IMR-90 (cell line): ENCODE measurements around the gene ZNF765. TPM values are rescaled to one million over a fixed set of nuclear protein-coding genes. Genes with fewer than 3 reads are reported as not detected.

Source experiments
- ATAC-seq: fragments of 200-7000 bp; cut with Tn5 transposase; 2 replicates; pipeline ENCODE4 v1.9.1; 2020; ENCODE audit warnings: low read depth, mild to moderate bottlenecking, moderate library complexity
- BruUV-seq: library from RNA; stranded (reverse); fragments of 400-500 nt; replicated peaks from 2 replicates; lab custom pipeline; 2021; lab: Mats Ljungman, UMichigan
- CTCF ChIA-PET: fragments of 300-600 bp; formaldehyde crosslinking; extraction: SDS; loops from one replicate; lab custom pipeline; 2021; ENCODE audit warnings: antibody characterized with exemption; lab: Yijun Ruan, JAX
- POLR2A ChIA-PET: fragments of 300-600 bp; sonication (Branson Sonifier 250); formaldehyde crosslinking; loops from one replicate; lab custom pipeline; 2022; ENCODE audit warnings: antibody characterized with exemption; ENCODE audit not compliant: unreplicated experiment; lab: Charles Lee
- DNase-seq: peaks from one replicate; pipeline ENCODE4 v3.0.0; 2013
- H2AFZ ChIP-seq: replicated peaks from 2 replicates; pipeline ENCODE3; 2013; ENCODE audit warnings: low read length, mild to moderate bottlenecking; ENCODE audit not compliant: poor library complexity
- H2AK5ac ChIP-seq: 2 replicates; pipeline ENCODE4 v1.6.1; 2013; ENCODE audit warnings: low read depth, low read length, inconsistent platforms
- H2AK9ac ChIP-seq: replicated peaks from 2 replicates; pipeline ENCODE3; 2013; ENCODE audit warnings: mild to moderate bottlenecking, low read depth, low read length, moderate library complexity; ENCODE audit not compliant: poor library complexity
- H2BK120ac ChIP-seq: 2 replicates; pipeline ENCODE4 v1.6.1; 2013; ENCODE audit warnings: low read depth, low read length, inconsistent platforms
- H2BK15ac ChIP-seq: 3 replicates; pipeline ENCODE4 v1.6.1; 2013; ENCODE audit warnings: low read depth, low read length, inconsistent platforms
- H2BK20ac ChIP-seq: 2 replicates; pipeline ENCODE4 v1.6.1; 2013; ENCODE audit warnings: low read depth, mild to moderate bottlenecking, inconsistent platforms, low read length, moderate library complexity
- H2BK5ac ChIP-seq: 2 replicates; pipeline ENCODE4 v1.6.1; 2013; ENCODE audit warnings: mild to moderate bottlenecking, low read depth, low read length, inconsistent platforms; ENCODE audit not compliant: poor library complexity, severe bottlenecking
- H3K14ac ChIP-seq: replicated peaks from 2 replicates; pipeline ENCODE4 v1.6.1; 2013; ENCODE audit warnings: low read depth, low read length, inconsistent platforms
- H3K18ac ChIP-seq: 2 replicates; pipeline ENCODE4 v1.6.1; 2013; ENCODE audit warnings: low read depth, low read length, control low read depth
- H3K23ac ChIP-seq: 2 replicates; pipeline ENCODE4 v1.6.1; 2013; ENCODE audit warnings: low read depth, low read length, inconsistent platforms
- H3K27ac ChIP-seq: 2 replicates; pipeline ENCODE4 v1.5.1; 2013; ENCODE audit warnings: mild to moderate bottlenecking, control low read depth, low read length; ENCODE audit not compliant: insufficient read depth
- H3K27me3 ChIP-seq: 2 replicates; pipeline ENCODE4 v1.6.1; 2013; ENCODE audit warnings: low read length; ENCODE audit not compliant: control insufficient read depth, insufficient read depth
- H3K36me3 ChIP-seq: 2 replicates; pipeline ENCODE4 v1.6.1; 2013; ENCODE audit warnings: low read length, mixed read lengths; ENCODE audit not compliant: control insufficient read depth, insufficient read depth
- H3K4ac ChIP-seq: 2 replicates; pipeline ENCODE4 v1.6.1; 2013; ENCODE audit warnings: low read depth, low read length, inconsistent platforms
- H3K4me1 ChIP-seq: 2 replicates; pipeline ENCODE4 v1.6.1; 2013; ENCODE audit warnings: low read length, mixed read lengths; ENCODE audit not compliant: control insufficient read depth, insufficient read depth
- H3K4me2 ChIP-seq: 2 replicates; pipeline ENCODE4 v1.6.1; 2013; ENCODE audit warnings: low read depth, mild to moderate bottlenecking, control low read depth, low read length, moderate library complexity
- H3K4me3 ChIP-seq: 2 replicates; pipeline ENCODE4 v1.5.1; 2013; ENCODE audit warnings: low read depth, mild to moderate bottlenecking, control low read depth, low read length, moderate library complexity; ENCODE audit not compliant: insufficient read depth
- H3K56ac ChIP-seq: 2 replicates; pipeline ENCODE4 v1.6.1; 2013; ENCODE audit warnings: low read length, inconsistent platforms; ENCODE audit not compliant: insufficient read depth; ENCODE audit errors: extremely low read depth
- H3K79me1 ChIP-seq, 2 experiments: 2 replicates each; pipeline ENCODE4 v1.6.1; 2013; ENCODE audit warnings: low read length in 2 of 2, inconsistent platforms in 1 of 2, low read depth in 1 of 2
- H3K9ac ChIP-seq: 2 replicates; pipeline ENCODE4 v1.6.1; 2013; ENCODE audit warnings: low read depth, low read length, control low read depth
- H3K9me1 ChIP-seq: 2 replicates; pipeline ENCODE4 v1.6.1; 2013; ENCODE audit warnings: low read length, inconsistent platforms; ENCODE audit not compliant: insufficient read depth
- H3K9me3 ChIP-seq: 2 replicates; pipeline ENCODE4 v1.6.1; 2013; ENCODE audit warnings: low read length; ENCODE audit not compliant: control insufficient read depth, insufficient read depth
- H4K20me1 ChIP-seq: 2 replicates; pipeline ENCODE4 v1.6.1; 2013; ENCODE audit warnings: low read length, inconsistent platforms; ENCODE audit not compliant: insufficient read depth
- H4K5ac ChIP-seq: 2 replicates; pipeline ENCODE4 v1.6.1; 2013; ENCODE audit warnings: mild to moderate bottlenecking, low read depth, low read length, control low read depth
- H4K8ac ChIP-seq, 2 experiments: 2 replicates each; pipeline ENCODE4 v1.6.1; 2013; ENCODE audit warnings: low read depth in 2 of 2, low read length in 2 of 2, control low read depth in 1 of 2, inconsistent platforms in 1 of 2
- H4K91ac ChIP-seq: 2 replicates; pipeline ENCODE4 v1.6.1; 2013; ENCODE audit warnings: low read depth, low read length, inconsistent platforms; ENCODE audit not compliant: insufficient read depth
- BHLHE40 ChIP-seq: fragments of 150-350 bp; IDR thresholded peaks from 2 replicates; pipeline ENCODE4 v1.6.1; 2016; ENCODE audit warnings: mild to moderate bottlenecking, low read depth, low read length
- CEBPB ChIP-seq: IDR thresholded peaks from 2 replicates; pipeline ENCODE4 v1.6.1; 2012; ENCODE audit warnings: low read depth, low read length, improper control_type of control experiment
- FOS ChIP-seq: fragments of 150-350 bp; IDR thresholded peaks from 2 replicates; pipeline ENCODE4 v1.6.1; 2016; ENCODE audit warnings: low read depth, low read length
- MAZ ChIP-seq: IDR thresholded peaks from 2 replicates; pipeline ENCODE4 v1.6.1; 2012; ENCODE audit warnings: low read depth, mild to moderate bottlenecking, low read length, improper control_type of control experiment, moderate library complexity, borderline replicate concordance
- NFE2L2 ChIP-seq: fragments of 150-350 bp; IDR thresholded peaks from 2 replicates; pipeline ENCODE4 v1.6.1; 2016; ENCODE audit warnings: low read depth, mild to moderate bottlenecking, low read length
- POLR2A ChIP-seq: IDR thresholded peaks from 2 replicates; pipeline ENCODE4 v1.6.1; 2012; ENCODE audit warnings: mild to moderate bottlenecking, low read depth, low read length
- RAD21 ChIP-seq: IDR thresholded peaks from 2 replicates; pipeline ENCODE4 v1.6.1; 2012; ENCODE audit warnings: low read length, improper control_type of control experiment
- RCOR1 ChIP-seq: IDR thresholded peaks from 2 replicates; pipeline ENCODE4 v1.6.1; 2012; ENCODE audit warnings: mild to moderate bottlenecking, low read length, improper control_type of control experiment; ENCODE audit not compliant: insufficient replicate concordance
- SMC3 ChIP-seq: fragments of 150-350 bp; IDR thresholded peaks from 2 replicates; pipeline ENCODE4 v1.6.1; 2016; ENCODE audit warnings: low read depth, mild to moderate bottlenecking, antibody characterized with exemption, low read length, moderate library complexity
- WGBS, 2 experiments: methylation state at CpG; one replicate each; pipeline versions ENCODE4 v1.1.5 to v1.1.7; 2013; ENCODE audit warnings: missing lambda C conversion rate in 2 of 2; ENCODE audit not compliant: insufficient read length in 1 of 2; ENCODE audit errors: extremely low coverage in 2 of 2; 5-methylcytosine and 5-hydroxymethylcytosine counted together
- dilution Hi-C: fragments of 300-500 bp; cut with HindIII; formaldehyde crosslinking; loops from one replicate; pipeline ENCODE4 v1.14.3; 2018; ENCODE audit warnings: low sequenced_read_pairs; ENCODE audit not compliant: unreplicated experiment
- in situ Hi-C: fragments of 300-500 bp; cut with MboI; formaldehyde crosslinking; loops from 3 replicates; pipeline ENCODE4 v1.14.3; 2019; ENCODE audit warnings: low sequenced_read_pairs, inconsistent platforms, mixed read lengths
- intact Hi-C: fragments of 100-400 bp; cut with micrococcal nuclease; formaldehyde crosslinking; loops from 2 replicates; pipeline ENCODE4 v1.10.0; 2022
- polyA plus RNA-seq, 3 experiments: library from polyadenylated mRNA; depleted of rRNA; stranded (reverse); fragments of >200 nt; gene quantifications; 2 replicates each; pipeline ENCODE4 v1.2.3, GENCODE V29; 2012; ENCODE audit warnings: low replicate concordance in 1 of 3
- total RNA-seq: library from RNA; depleted of rRNA; stranded (reverse); fragments of >200 nt; gene quantifications from 2 replicates; pipeline ENCODE4 v1.2.3, GENCODE V29; 2012
- TF ChIP-seq, protein P1 (sequence below): fragments of 150-350 bp; IDR thresholded peaks from 2 replicates; pipeline ENCODE4 v1.6.1; 2017; ENCODE audit warnings: mild to moderate bottlenecking, antibody characterized with exemption, low read length, low read depth
- TF ChIP-seq, protein P2 (sequence below): conservative IDR thresholded peaks from 2 replicates; pipeline ENCODE4 v1.5.1; 2012; ENCODE audit warnings: mild to moderate bottlenecking, low read depth, low read length, improper control_type of control experiment
- TF ChIP-seq, protein P3 (sequence below): fragments of 150-350 bp; IDR thresholded peaks from 2 replicates; pipeline ENCODE4 v1.6.1; 2016; ENCODE audit warnings: low read depth, mild to moderate bottlenecking, low read length, moderate library complexity, borderline replicate concordance

Gene ZNF765
- total and polyA plus RNA-seq, 2 of the 4 experiments (the other 2 are of a cell fraction): 2.3 to 18.1 TPM

DNA sequence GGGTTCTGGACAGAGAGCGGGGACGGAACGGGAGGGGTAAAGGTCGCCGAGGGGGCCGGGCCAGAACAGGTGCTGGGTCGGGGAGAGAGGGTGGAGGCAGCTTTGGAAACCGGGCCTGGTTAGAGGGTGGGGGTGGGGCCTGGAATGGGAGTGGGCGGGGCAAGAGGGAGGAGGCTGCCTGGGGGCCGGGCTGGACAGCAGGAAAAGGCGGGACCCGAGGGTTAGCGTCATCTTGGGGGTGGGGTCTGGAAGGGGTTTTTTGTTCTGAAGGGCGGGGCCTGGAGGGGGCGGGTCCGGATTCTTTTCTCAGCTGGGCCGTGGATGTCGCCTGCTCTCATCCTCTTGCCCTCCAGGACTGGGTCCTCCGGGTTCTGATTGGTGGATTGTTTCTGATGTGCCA, 68.3 kb downstream of the ZNF765 start:
- ATAC-seq (peak; percentile 3; the same call in 1 of the 2 replicates), DNase-seq (peak; percentile 6)
- in situ Hi-C loops: no loop called here
- H2AK5ac ChIP-seq: no peak overlapping the region
- H2AFZ ChIP-seq: peak overlapping the region; percentile 39
- H3K9me1 ChIP-seq: no peaks in the 10 kb centered on the region
- intact Hi-C loops: no loop called here
- no peak overlapping the region for H3K56ac ChIP-seq
- CTCF ChIA-PET: no interaction called here
- no peaks in the 10 kb centered on the region for H4K20me1 ChIP-seq
- H3K4me2 ChIP-seq: 0 out of 2 replicates have a peak overlapping the region, but pooled peaks have one; percentile 36
- no peak overlapping the region for H2BK5ac ChIP-seq
- no peak overlapping the region for H2BK120ac ChIP-seq
- H2AK9ac ChIP-seq: no peak overlapping the region
- H3K4me3 ChIP-seq: no peak overlapping the region
- POLR2A ChIA-PET: no interaction called here
- no peak overlapping the region for H3K27ac ChIP-seq
- no peak overlapping the region for H4K91ac ChIP-seq
- no peak overlapping the region for H4K8ac ChIP-seq
- H3K18ac ChIP-seq: no peak overlapping the region
- no peak overlapping the region for H3K4ac ChIP-seq
- dilution Hi-C loops: no loop called here
- 13% methylated on average over 3 of the region's 19 CpGs; no CpG with 5 or more reads in 1 of the 2 experiments for WGBS, 2 experiments
- no peak overlapping the region for H2BK15ac ChIP-seq
- 0 out of 4 replicates have a peak, but pooled peaks cover 1% of the 10 kb centered on the region in 2 experiments for H3K79me1 ChIP-seq
- H3K23ac ChIP-seq: no peak overlapping the region
- H3K9ac ChIP-seq: no peak overlapping the region
- H3K14ac ChIP-seq: no peak overlapping the region
- TF ChIP-seq RCOR1: no peak
- TF ChIP-seq BHLHE40: no peak
- no peak for TF ChIP-seq FOS
- TF ChIP-seq RAD21: no peak
- no peak for TF ChIP-seq NFE2L2
- no peak for TF ChIP-seq SMC3
- TF ChIP-seq, protein P1, sequence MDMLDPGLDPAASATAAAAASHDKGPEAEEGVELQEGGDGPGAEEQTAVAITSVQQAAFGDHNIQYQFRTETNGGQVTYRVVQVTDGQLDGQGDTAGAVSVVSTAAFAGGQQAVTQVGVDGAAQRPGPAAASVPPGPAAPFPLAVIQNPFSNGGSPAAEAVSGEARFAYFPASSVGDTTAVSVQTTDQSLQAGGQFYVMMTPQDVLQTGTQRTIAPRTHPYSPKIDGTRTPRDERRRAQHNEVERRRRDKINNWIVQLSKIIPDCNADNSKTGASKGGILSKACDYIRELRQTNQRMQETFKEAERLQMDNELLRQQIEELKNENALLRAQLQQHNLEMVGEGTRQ: no peak
- TF ChIP-seq POLR2A: no peak
- TF ChIP-seq, protein P2, sequence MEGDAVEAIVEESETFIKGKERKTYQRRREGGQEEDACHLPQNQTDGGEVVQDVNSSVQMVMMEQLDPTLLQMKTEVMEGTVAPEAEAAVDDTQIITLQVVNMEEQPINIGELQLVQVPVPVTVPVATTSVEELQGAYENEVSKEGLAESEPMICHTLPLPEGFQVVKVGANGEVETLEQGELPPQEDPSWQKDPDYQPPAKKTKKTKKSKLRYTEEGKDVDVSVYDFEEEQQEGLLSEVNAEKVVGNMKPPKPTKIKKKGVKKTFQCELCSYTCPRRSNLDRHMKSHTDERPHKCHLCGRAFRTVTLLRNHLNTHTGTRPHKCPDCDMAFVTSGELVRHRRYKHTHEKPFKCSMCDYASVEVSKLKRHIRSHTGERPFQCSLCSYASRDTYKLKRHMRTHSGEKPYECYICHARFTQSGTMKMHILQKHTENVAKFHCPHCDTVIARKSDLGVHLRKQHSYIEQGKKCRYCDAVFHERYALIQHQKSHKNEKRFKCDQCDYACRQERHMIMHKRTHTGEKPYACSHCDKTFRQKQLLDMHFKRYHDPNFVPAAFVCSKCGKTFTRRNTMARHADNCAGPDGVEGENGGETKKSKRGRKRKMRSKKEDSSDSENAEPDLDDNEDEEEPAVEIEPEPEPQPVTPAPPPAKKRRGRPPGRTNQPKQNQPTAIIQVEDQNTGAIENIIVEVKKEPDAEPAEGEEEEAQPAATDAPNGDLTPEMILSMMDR: no peak
- TF ChIP-seq, protein P3, sequence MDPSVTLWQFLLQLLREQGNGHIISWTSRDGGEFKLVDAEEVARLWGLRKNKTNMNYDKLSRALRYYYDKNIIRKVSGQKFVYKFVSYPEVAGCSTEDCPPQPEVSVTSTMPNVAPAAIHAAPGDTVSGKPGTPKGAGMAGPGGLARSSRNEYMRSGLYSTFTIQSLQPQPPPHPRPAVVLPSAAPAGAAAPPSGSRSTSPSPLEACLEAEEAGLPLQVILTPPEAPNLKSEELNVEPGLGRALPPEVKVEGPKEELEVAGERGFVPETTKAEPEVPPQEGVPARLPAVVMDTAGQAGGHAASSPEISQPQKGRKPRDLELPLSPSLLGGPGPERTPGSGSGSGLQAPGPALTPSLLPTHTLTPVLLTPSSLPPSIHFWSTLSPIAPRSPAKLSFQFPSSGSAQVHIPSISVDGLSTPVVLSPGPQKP: no peak
- no peak for TF ChIP-seq CEBPB
- no peak for TF ChIP-seq MAZ
- H2BK20ac ChIP-seq: no peak overlapping the region
- H4K5ac ChIP-seq: no peak overlapping the region
- no peaks in the 10 kb centered on the region for H3K4me1 ChIP-seq
- H3K36me3 ChIP-seq: 0 out of 2 replicates have a peak, but pooled peaks cover 2% of the 10 kb centered on the region
- no peaks in the 10 kb centered on the region for H3K27me3 ChIP-seq
- peaks cover 10% of the 10 kb centered on the region for H3K9me3 ChIP-seq
- no TSS peak for BruUV-seq
